ENCODE results near the gene PLBD2.

The PLBD2 gene, protein sequence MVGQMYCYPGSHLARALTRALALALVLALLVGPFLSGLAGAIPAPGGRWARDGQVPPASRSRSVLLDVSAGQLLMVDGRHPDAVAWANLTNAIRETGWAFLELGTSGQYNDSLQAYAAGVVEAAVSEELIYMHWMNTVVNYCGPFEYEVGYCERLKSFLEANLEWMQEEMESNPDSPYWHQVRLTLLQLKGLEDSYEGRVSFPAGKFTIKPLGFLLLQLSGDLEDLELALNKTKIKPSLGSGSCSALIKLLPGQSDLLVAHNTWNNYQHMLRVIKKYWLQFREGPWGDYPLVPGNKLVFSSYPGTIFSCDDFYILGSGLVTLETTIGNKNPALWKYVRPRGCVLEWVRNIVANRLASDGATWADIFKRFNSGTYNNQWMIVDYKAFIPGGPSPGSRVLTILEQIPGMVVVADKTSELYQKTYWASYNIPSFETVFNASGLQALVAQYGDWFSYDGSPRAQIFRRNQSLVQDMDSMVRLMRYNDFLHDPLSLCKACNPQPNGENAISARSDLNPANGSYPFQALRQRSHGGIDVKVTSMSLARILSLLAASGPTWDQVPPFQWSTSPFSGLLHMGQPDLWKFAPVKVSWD

DNA sequence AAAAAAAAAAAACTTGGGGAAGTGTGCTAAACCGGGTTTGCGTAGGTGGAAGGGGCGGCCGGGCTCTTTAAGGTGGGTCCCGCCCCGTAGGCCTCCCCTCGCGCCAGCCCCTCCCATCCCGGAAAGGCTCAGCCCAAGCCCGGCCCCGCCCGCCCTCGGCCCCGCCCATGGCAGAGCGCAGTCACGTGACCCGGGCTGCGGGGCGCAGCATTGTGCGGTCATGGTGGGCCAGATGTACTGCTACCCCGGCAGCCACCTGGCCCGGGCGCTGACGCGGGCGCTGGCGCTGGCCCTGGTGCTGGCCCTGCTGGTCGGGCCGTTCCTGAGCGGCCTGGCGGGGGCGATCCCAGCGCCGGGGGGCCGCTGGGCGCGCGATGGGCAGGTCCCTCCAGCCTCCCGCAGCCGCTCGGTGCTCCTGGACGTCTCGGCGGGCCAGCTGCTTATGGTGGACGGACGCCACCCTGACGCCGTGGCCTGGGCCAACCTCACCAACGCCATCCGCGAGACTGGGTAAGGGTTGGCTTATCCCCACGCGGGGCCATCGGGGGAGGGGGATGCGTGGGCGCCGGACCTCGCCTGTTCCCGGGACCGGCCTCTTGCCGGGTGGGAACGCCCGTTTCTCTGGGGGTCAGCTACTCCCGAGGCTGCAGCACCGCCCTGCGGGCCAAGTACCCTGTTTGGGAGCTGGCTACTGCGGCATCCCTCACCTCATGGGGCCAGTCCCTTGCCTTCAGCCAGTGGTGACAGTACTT lies at the start of gene PLBD2:
Gene PLBD2, plus strand, starts transcription at position 207 of the 752 bp plus-strand sequence. Its CDS starts 14 bp downstream, at position 221.
- DNase-seq (ENCODE audit: low read depth): peak; percentile 89

DNA sequence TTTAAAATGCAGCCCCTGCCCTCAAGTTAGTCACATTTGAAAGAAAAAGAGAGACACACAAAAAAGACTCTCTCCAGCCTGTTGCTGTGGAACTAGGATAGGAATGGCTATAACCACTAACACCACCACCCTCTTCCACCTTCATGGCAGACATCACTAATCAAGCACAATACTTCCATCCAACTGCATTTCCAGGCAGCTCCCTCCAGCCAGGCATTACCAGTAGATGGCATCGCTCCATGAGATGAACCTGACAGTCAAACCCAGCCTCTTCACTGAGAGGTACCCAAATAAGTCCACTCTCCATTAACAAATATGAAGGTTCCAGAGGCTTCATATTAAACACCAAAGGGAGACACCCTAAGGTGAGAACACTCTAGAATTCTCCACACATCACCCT lies 47.9 kb upstream of the PLBD2 start:
- DNase-seq (ENCODE audit: low read depth): no peak

- no peak for DNase-seq (ENCODE audit: low read depth)
These were observed 44.3 kb upstream of the PLBD2 start for GRCh38 chr12:113314121-113314529.

DNA sequence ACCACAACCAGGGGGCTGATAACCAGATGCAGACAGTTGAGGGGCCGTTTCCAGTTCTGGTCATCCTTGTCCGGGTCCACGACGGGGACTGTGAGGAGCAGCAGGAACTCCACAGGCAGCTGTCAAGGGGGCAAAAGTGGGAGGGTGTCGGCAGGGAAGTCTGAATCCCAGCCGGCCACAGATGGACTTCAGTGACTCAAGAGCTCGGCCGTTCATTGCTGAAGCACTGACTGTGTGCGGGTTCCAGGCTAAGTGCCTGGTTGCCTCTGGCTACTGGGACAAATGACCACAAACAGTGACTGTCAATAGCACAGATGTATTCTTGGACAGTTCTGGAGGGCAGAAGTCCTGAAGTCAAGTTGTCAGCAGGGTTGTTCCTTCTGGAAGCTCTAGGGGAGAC lies 43.0 kb upstream of the PLBD2 start:
- no peak for DNase-seq (ENCODE audit: low read depth)

DNA sequence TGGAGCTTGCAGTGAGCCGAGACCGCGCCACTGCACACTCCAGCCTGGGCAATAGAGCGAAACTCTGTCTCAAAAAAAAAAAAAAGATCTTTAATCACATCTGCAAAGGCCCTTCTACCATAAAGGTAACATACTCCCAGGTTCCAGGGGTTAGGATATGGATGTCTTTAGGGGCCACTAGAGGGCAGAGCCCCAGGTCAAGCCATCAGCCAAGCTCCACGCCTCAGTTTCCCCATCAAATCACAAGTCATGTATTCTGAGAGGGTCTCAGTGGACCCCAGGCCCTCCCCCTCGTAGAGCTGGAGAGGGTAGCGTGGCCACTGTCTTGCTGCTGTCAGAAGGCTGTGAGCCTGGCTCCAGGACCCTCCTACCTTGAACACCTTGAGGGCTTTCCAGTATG lies 42.2 kb upstream of the PLBD2 start:
- no peak for DNase-seq (ENCODE audit: low read depth)

- no peak for DNase-seq (ENCODE audit: low read depth)
These were observed 41.3 kb upstream of the PLBD2 start for GRCh38 chr12:113317122-113317521.

GRCh38 chr12:113318046-113318656 lies 40.2 kb upstream of the PLBD2 start:
- no peak for DNase-seq (ENCODE audit: low read depth)

DNA sequence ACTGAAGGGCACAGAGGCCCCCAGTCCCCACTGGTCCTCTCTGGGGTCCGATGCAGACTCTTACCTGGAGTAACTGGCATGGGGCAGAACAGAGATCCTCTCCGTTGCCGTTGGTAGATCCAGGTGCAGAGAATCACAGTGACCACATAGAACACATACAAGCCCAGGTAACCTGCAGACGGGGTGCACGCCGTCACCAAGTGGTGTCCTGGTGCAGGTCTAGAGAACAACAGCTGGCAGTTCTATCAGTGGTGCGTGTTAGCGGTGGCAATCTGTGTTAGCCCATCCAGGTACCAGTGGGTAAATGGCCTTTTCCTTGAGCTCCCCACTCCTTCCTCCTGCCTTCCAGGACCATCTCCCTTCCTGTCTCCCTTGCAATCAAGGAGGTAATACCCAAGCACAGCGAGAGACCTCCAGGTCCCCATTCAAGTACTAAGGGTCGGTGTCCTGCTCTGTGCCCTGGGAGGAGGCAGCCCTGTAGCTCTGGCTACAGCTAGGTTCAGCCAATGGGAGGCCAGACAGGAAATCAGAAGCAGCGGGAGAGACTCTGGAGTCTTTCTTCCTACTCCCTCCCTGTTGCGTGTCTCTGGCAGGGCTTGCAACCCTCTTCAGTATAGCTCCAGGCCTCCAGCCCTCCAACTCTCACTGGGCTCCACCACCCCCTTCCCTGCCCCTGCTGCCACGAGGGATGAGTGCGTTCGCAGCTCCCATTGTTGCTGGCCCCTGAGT lies 39.3 kb upstream of the PLBD2 start:
- no peak for DNase-seq (ENCODE audit: low read depth)

- DNase-seq (ENCODE audit: low read depth): no peak
These were observed 38.0 kb upstream of the PLBD2 start for GRCh38 chr12:113320401-113320800.

- DNase-seq (ENCODE audit: low read depth): no peak
These were observed 36.0 kb upstream of the PLBD2 start for GRCh38 chr12:113322343-113322742.

DNA sequence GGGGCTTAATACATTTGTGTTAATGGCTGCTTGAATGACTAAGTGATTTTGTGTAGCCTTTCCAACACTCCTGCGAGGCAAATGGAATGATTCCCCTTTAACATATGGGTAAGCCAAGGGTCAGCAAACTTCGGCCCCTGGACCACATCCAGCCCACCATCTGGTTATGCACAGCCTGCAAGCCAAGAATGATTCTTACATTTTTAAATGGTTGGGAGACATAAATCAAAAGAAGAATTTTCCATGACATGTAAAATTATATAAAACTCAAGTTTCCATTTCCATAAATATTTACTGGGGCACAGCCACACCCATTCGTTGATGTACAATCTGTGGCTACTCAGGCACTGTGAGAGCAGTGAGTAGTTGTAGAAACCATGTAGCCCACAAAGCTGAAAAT lies 32.5 kb upstream of the PLBD2 start:
- DNase-seq (ENCODE audit: low read depth): no peak

- DNase-seq (ENCODE audit: low read depth): no peak
These were observed 31.5 kb upstream of the PLBD2 start for GRCh38 chr12:113326775-113327395.

DNA sequence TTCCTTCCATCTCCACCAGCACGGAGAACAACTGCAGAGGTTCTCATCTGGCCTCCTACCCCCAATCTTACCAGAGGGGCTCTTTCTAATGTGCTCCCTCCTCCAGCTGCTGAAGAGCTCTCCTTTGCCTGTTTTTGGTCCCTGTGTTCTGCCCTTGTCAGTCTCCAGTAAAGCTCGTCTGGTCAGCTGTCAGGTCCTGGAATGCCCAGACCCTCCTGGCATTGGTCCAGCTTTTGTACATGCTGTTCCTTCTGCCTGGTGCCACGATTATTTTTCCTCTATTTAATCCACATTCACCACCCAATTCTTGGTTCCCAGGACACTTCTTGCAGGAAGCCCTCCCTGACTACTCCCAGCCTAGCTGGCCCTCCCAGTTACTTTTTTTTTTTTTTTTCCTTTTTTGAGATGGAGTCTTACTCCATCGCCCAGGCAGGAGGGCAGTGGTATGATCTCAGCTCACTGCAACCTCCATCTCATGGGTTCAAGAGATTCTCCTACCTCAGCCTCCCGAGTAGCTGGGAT lies 30.0 kb upstream of the PLBD2 start:
- DNase-seq (ENCODE audit: low read depth): no peak

DNA sequence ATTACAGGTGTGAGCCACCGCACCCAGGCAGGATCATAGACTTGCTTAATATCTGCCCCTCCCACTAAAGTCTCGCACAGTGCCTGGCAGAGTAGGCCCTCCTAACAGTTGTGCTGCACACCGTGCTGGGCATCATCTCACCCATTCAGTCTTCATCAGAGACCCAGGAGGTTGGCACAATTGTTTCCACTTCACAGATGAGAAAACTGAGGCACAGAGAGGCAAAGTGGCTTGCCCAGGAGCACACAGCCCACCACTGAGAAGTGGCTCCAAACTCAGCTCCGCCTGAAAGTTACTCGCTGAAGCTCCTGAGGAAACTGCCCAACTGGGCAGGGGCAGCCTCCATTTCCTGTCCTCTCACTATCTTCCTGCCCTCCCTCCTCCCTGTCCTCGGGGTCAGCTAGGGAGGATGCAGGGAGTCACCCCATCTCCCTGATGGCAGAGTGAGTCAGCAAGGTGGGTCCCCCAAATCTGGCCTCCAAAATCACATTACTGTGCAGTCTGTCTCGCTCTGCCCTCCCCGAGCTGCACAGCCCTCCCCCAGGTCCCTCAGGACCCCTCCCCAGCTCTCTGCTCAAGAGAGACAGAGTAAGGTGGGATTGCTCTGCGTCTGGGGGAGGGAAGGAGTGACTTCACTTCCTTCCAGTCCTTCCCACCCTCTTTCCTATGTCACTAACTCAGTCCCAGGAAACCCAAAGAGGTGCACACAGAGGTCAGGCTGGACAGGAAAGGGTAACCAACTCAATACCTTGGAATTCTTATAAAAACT lies 29.2 kb upstream of the PLBD2 start:
- no peak for DNase-seq (ENCODE audit: low read depth)

GRCh38 chr12:113329791-113330417 lies 28.5 kb upstream of the PLBD2 start:
- no peak for DNase-seq (ENCODE audit: low read depth)

- DNase-seq (ENCODE audit: low read depth): no peak
These were observed 27.9 kb upstream of the PLBD2 start for GRCh38 chr12:113330505-113330904.

- DNase-seq (ENCODE audit: low read depth): no peak
These were observed 25.5 kb upstream of the PLBD2 start for GRCh38 chr12:113332688-113333417.

GRCh38 chr12:113333418-113333750 lies 25.0 kb upstream of the PLBD2 start:
- no peak for DNase-seq (ENCODE audit: low read depth)
